HL-60 (cell line): Measurements from ENCODE around the gene NTHL1.

Experiments used
- CTCF ChIP-seq: IDR thresholded peaks from one replicate; pipeline ENCODE4 v1.5.1; 2011; ENCODE audit warnings: low read length, control low read depth, inconsistent platforms; ENCODE audit not compliant: insufficient read depth
- GABPA ChIP-seq: IDR thresholded peaks from 2 replicates; pipeline ENCODE4 v1.6.1; 2012; ENCODE audit warnings: low read depth
- POLR2AphosphoS5 ChIP-seq: IDR thresholded peaks from 2 replicates; pipeline ENCODE4 v1.6.1; 2012; ENCODE audit warnings: low read depth
- REST ChIP-seq: IDR thresholded peaks from 2 replicates; pipeline ENCODE4 v1.6.1; 2012; ENCODE audit warnings: low read depth; ENCODE audit not compliant: insufficient replicate concordance
- SPI1 ChIP-seq: IDR thresholded peaks from 2 replicates; pipeline ENCODE4 v1.6.1; 2012; ENCODE audit warnings: low read depth, mild to moderate bottlenecking, borderline replicate concordance

- TF ChIP-seq POLR2AphosphoS5 (no peak), CTCF (no peak), GABPA (no peak), REST (no peak), SPI1 (no peak)
Observed at GRCh38 chr16:1998852-1999801, 48.5 kb downstream of the NTHL1 start.
